ENCODE measurements around the gene CYP46A1. TPM values are rescaled to one million over a fixed set of nuclear protein-coding genes. Genes with fewer than 3 reads are reported as not detected.
"Not testable (repeated sequence)": the region's sequence is repeated elsewhere in the genome, so short reads cannot be mapped to it uniquely, and the experiment has no call there.

CYP46A1 gene
- total RNA-seq, 2 donors from 2014 or later: 0.11 TPM; not detected in 1

GRCh38 chr14:99649219-99649618 is 34.9 kb upstream of the CYP46A1 start:
- no peak overlapping the region for H3K27ac Mint-ChIP-seq
- no peak for ATAC-seq
- H3K4me3 Mint-ChIP-seq: no peak overlapping the region
- no peaks in the 10 kb centered on the region for H3K4me1 Mint-ChIP-seq (ENCODE audit: low read depth in 2 of 2)
- H3K36me3 Mint-ChIP-seq: no peaks in the 10 kb centered on the region
- peaks cover 10 to 12% of the 10 kb centered on the region in 2 donors for H3K27me3 Mint-ChIP-seq
- H3K9me3 Mint-ChIP-seq: no peaks in the 10 kb centered on the region
- DNase-seq (ENCODE audit: low spot score): no peak

- no peaks in the 10 kb centered on the region for H3K4me1 Mint-ChIP-seq (ENCODE audit: low read depth in 2 of 2)
- no peak for ATAC-seq
Measured at GRCh38 chr14:99649643-99650042, 34.5 kb upstream of the CYP46A1 start.

GRCh38 chr14:99650189-99650588 is 33.9 kb upstream of the CYP46A1 start:
- Mint-ChIP-seq H3K27ac (no peak overlapping the region), H3K4me1 (ENCODE audit: low read depth in 2 of 2) (no peaks in the 10 kb centered on the region), H3K36me3 (no peaks in the 10 kb centered on the region), H3K4me3 (no peak overlapping the region), H3K27me3 (peaks cover 9 to 15% of the 10 kb centered on the region in 2 donors), H3K9me3 (no peaks in the 10 kb centered on the region)
- DNase-seq (ENCODE audit: low spot score) (no peak), ATAC-seq (no peak)

More at GRCh38 chr14:99649643-99650042, 34.5 kb upstream of the CYP46A1 start:
- peaks cover 9 to 12% of the 10 kb centered on the region in 2 donors for H3K27me3 Mint-ChIP-seq
- no peak overlapping the region for H3K27ac Mint-ChIP-seq
- no peak for DNase-seq (ENCODE audit: low spot score)
- H3K36me3 Mint-ChIP-seq: no peaks in the 10 kb centered on the region
- H3K9me3 Mint-ChIP-seq: no peaks in the 10 kb centered on the region
- H3K4me3 Mint-ChIP-seq: no peak overlapping the region

GRCh38 chr14:99651953-99652746 is 31.9 kb upstream of the CYP46A1 start:
- H3K27me3 Mint-ChIP-seq: peaks cover 15% of the 10 kb centered on the region in 2 donors
- peak in 1 of 2 donors; percentile 5 for ATAC-seq
- no peak overlapping the region for H3K27ac Mint-ChIP-seq
- no peak for DNase-seq (ENCODE audit: low spot score)
- H3K36me3 Mint-ChIP-seq: no peaks in the 10 kb centered on the region
- H3K9me3 Mint-ChIP-seq: no peaks in the 10 kb centered on the region
- H3K4me1 Mint-ChIP-seq (ENCODE audit: low read depth in 2 of 2): no peaks in the 10 kb centered on the region
- no peak overlapping the region for H3K4me3 Mint-ChIP-seq

- Mint-ChIP-seq H3K36me3 (no peaks in the 10 kb centered on the region), H3K4me1 (ENCODE audit: low read depth in 2 of 2) (no peaks in the 10 kb centered on the region)
- no peak for ATAC-seq
Measured at GRCh38 chr14:99654235-99654985, 29.7 kb upstream of the CYP46A1 start.

GRCh38 chr14:99655521-99655920 is 28.6 kb upstream of the CYP46A1 start:
- Mint-ChIP-seq H3K4me3 (no peak overlapping the region), H3K27me3 (peaks cover 29 to 33% of the 10 kb centered on the region in 2 donors), H3K4me1 (ENCODE audit: low read depth in 2 of 2) (no peaks in the 10 kb centered on the region), H3K9me3 (no peaks in the 10 kb centered on the region), H3K36me3 (no peaks in the 10 kb centered on the region), H3K27ac (no peak overlapping the region)
- ATAC-seq: no peak
- no peak for DNase-seq (ENCODE audit: low spot score)

More at GRCh38 chr14:99654235-99654985, 29.7 kb upstream of the CYP46A1 start:
- Mint-ChIP-seq H3K9me3 (no peaks in the 10 kb centered on the region), H3K4me3 (no peak overlapping the region), H3K27ac (no peak overlapping the region), H3K27me3 (peaks cover 29 to 33% of the 10 kb centered on the region in 2 donors)
- no peak for DNase-seq (ENCODE audit: low spot score)

GRCh38 chr14:99656171-99656570 is 27.9 kb upstream of the CYP46A1 start:
- ATAC-seq (no peak), DNase-seq (ENCODE audit: low spot score) (no peak)
- H3K27me3 Mint-ChIP-seq: peaks cover 29 to 35% of the 10 kb centered on the region in 2 donors

GRCh38 chr14:99657645-99658155 is 26.4 kb upstream of the CYP46A1 start:
- Mint-ChIP-seq H3K36me3 (no peaks in the 10 kb centered on the region), H3K4me3 (no peak overlapping the region), H3K9me3 (no peaks in the 10 kb centered on the region), H3K27ac (no peak overlapping the region), H3K4me1 (ENCODE audit: low read depth in 2 of 2) (no peaks in the 10 kb centered on the region), H3K27me3 (peaks cover 32 to 38% of the 10 kb centered on the region in 2 donors)
- peak in 1 of 2 donors; percentile 17 for ATAC-seq
- DNase-seq (ENCODE audit: low spot score): no peak

More at GRCh38 chr14:99656171-99656570, 27.9 kb upstream of the CYP46A1 start:
- Mint-ChIP-seq H3K36me3 (no peaks in the 10 kb centered on the region), H3K4me1 (ENCODE audit: low read depth in 2 of 2) (no peaks in the 10 kb centered on the region), H3K4me3 (no peak overlapping the region), H3K27ac (no peak overlapping the region), H3K9me3 (no peaks in the 10 kb centered on the region)

GRCh38 chr14:99658218-99658845 is 25.8 kb upstream of the CYP46A1 start:
- Mint-ChIP-seq H3K27ac (no peak overlapping the region), H3K4me1 (ENCODE audit: low read depth in 2 of 2) (no peaks in the 10 kb centered on the region), H3K27me3 (peaks cover 36 to 44% of the 10 kb centered on the region in 2 donors), H3K36me3 (no peaks in the 10 kb centered on the region), H3K9me3 (no peaks in the 10 kb centered on the region), H3K4me3 (no peak overlapping the region)
- ATAC-seq: no peak
- DNase-seq (ENCODE audit: low spot score): no peak

- no peaks in the 10 kb centered on the region for H3K4me1 Mint-ChIP-seq (ENCODE audit: low read depth in 2 of 2)
- H3K27ac Mint-ChIP-seq: no peak overlapping the region
- ATAC-seq: no peak
- no peak overlapping the region for H3K4me3 Mint-ChIP-seq
- peaks cover 36 to 43% of the 10 kb centered on the region in 2 donors for H3K27me3 Mint-ChIP-seq
- no peak for DNase-seq (ENCODE audit: low spot score)
- H3K9me3 Mint-ChIP-seq: no peaks in the 10 kb centered on the region
- H3K36me3 Mint-ChIP-seq: no peaks in the 10 kb centered on the region
Measured at GRCh38 chr14:99659333-99659741, 24.8 kb upstream of the CYP46A1 start.

GRCh38 chr14:99660006-99660566 is 24.0 kb upstream of the CYP46A1 start:
- H3K27ac Mint-ChIP-seq: no peak overlapping the region
- DNase-seq (ENCODE audit: low spot score) (no peak), ATAC-seq (no peak)
- no peaks in the 10 kb centered on the region for H3K4me1 Mint-ChIP-seq (ENCODE audit: low read depth in 2 of 2)
- no peaks in the 10 kb centered on the region for H3K36me3 Mint-ChIP-seq
- peaks cover 36 to 37% of the 10 kb centered on the region in 2 donors for H3K27me3 Mint-ChIP-seq
- H3K9me3 Mint-ChIP-seq: no peaks in the 10 kb centered on the region
- H3K4me3 Mint-ChIP-seq: no peak overlapping the region

- ATAC-seq (no peak), DNase-seq (ENCODE audit: low spot score) (no peak)
- H3K27me3 Mint-ChIP-seq: peaks cover 33 to 37% of the 10 kb centered on the region in 2 donors
- no peak overlapping the region for H3K4me3 Mint-ChIP-seq
- no peaks in the 10 kb centered on the region for H3K36me3 Mint-ChIP-seq
- peak overlapping the region in 1 of 2 donors; percentile 73 for H3K27ac Mint-ChIP-seq
- H3K9me3 Mint-ChIP-seq: no peaks in the 10 kb centered on the region
- no peaks in the 10 kb centered on the region for H3K4me1 Mint-ChIP-seq (ENCODE audit: low read depth in 2 of 2)
Measured at GRCh38 chr14:99660794-99661193, 23.3 kb upstream of the CYP46A1 start.

GRCh38 chr14:99661206-99661605 is 22.9 kb upstream of the CYP46A1 start:
- not testable (repeated sequence) for H3K4me3 Mint-ChIP-seq; H3K36me3 Mint-ChIP-seq; DNase-seq (ENCODE audit: low spot score); ATAC-seq; H3K4me1 Mint-ChIP-seq (ENCODE audit: low read depth in 2 of 2); H3K9me3 Mint-ChIP-seq
- Mint-ChIP-seq H3K27ac (peak overlapping the region in 1 of 2 donors; percentile 73), H3K27me3 (peaks cover 32 to 37% of the 10 kb centered on the region in 2 donors)

Measured in natural killer cell treated with Interleukin-12 subunit alpha and Interleukin-12 subunit beta and Interleukin-15 and Interleukin-18, amount 100 ng/mL, for 72 hours (primary cell).